ENCODE results near the gene KANK3.
"Not testable (repeated sequence)": the region's sequence is repeated elsewhere in the genome, so short reads cannot be mapped to it uniquely, and the experiment has no call there.

Gene KANK3

GRCh38 chr19:8342316-8342683, 762 bp downstream of the KANK3 start:
- Histone ChIP-seq H3F3A (ENCODE audit: low read depth) (no peaks in the 10 kb centered on the region), H3K4me1 (ENCODE audit: insufficient read depth, low read length, poor library complexity, severe bottlenecking) (peaks cover 4% of the 10 kb centered on the region), H3K9me3 (ENCODE audit: insufficient read depth, low read depth, low read length) (no peaks in the 10 kb centered on the region), H3K9ac (ENCODE audit: low read depth, low read length, poor library complexity, severe bottlenecking) (no peak overlapping the region), H4K20me1 (ENCODE audit: insufficient read depth, low read length, poor library complexity, severe bottlenecking) (no peaks in the 10 kb centered on the region), H3K4me3 (ENCODE audit: low read length, poor library complexity, severe bottlenecking) (no peak overlapping the region), H3K27me3 (ENCODE audit: insufficient read depth, low read length, poor library complexity, severe bottlenecking) (no peaks in the 10 kb centered on the region), H3K79me2 (ENCODE audit: insufficient read depth, low read length) (no peaks in the 10 kb centered on the region), H3K4me2 (ENCODE audit: low read depth, low read length, poor library complexity, severe bottlenecking) (no peak overlapping the region), H3K9me2 (replicated peaks; ENCODE audit: low read depth, low read length) (no peaks in the 10 kb centered on the region), H3K36me3 (ENCODE audit: insufficient read depth, low read length) (no peaks in the 10 kb centered on the region), H2AFZ (ENCODE audit: low read length) (no peak overlapping the region)
- TF ChIP-seq EZH2phosphoT487 (IDR thresholded peaks at IDR 0.05; ENCODE audit: borderline replicate concordance), result no peak

GRCh38 chr19:8341504-8341903, 1.6 kb downstream of the KANK3 start:
- not testable (repeated sequence) for H3K9me3 ChIP-seq (ENCODE audit: insufficient read depth, low read depth, low read length); H2AFZ ChIP-seq (ENCODE audit: low read length); H3F3A ChIP-seq (ENCODE audit: low read depth); H3K4me2 ChIP-seq (ENCODE audit: low read depth, low read length, poor library complexity, severe bottlenecking); H3K4me1 ChIP-seq (ENCODE audit: insufficient read depth, low read length, poor library complexity, severe bottlenecking); H3K9me2 ChIP-seq (replicated peaks; ENCODE audit: low read depth, low read length); H4K20me1 ChIP-seq (ENCODE audit: insufficient read depth, low read length, poor library complexity, severe bottlenecking); H3K36me3 ChIP-seq (ENCODE audit: insufficient read depth, low read length); H3K4me3 ChIP-seq (ENCODE audit: low read length, poor library complexity, severe bottlenecking); H3K27me3 ChIP-seq (ENCODE audit: insufficient read depth, low read length, poor library complexity, severe bottlenecking); H3K79me2 ChIP-seq (ENCODE audit: insufficient read depth, low read length); H3K9ac ChIP-seq (ENCODE audit: low read depth, low read length, poor library complexity, severe bottlenecking)

- H2AFZ ChIP-seq (ENCODE audit: low read length), result no peak overlapping the region
- no peak overlapping the region for H3K9ac ChIP-seq (ENCODE audit: low read depth, low read length, poor library complexity, severe bottlenecking)
- H4K20me1 ChIP-seq (ENCODE audit: insufficient read depth, low read length, poor library complexity, severe bottlenecking), result no peaks in the 10 kb centered on the region
- no peaks in the 10 kb centered on the region for H3K36me3 ChIP-seq (ENCODE audit: insufficient read depth, low read length)
- no peak overlapping the region for H3K4me3 ChIP-seq (ENCODE audit: low read length, poor library complexity, severe bottlenecking)
- H3K9me2 ChIP-seq (replicated peaks; ENCODE audit: low read depth, low read length), result no peaks in the 10 kb centered on the region
- no peaks in the 10 kb centered on the region for H3F3A ChIP-seq (ENCODE audit: low read depth)
- H3K4me2 ChIP-seq (ENCODE audit: low read depth, low read length, poor library complexity, severe bottlenecking), result no peak overlapping the region
- TF ChIP-seq CTCF (conservative IDR thresholded peaks at IDR 0.05; ENCODE audit: low read length), result no peak
- TF ChIP-seq EZH2phosphoT487 (IDR thresholded peaks at IDR 0.05; ENCODE audit: borderline replicate concordance), result no peak
- H3K9me3 ChIP-seq (ENCODE audit: insufficient read depth, low read depth, low read length), result no peaks in the 10 kb centered on the region
- H3K4me1 ChIP-seq (ENCODE audit: insufficient read depth, low read length, poor library complexity, severe bottlenecking), result peaks cover 4% of the 10 kb centered on the region
- no peaks in the 10 kb centered on the region for H3K79me2 ChIP-seq (ENCODE audit: insufficient read depth, low read length)
- no peaks in the 10 kb centered on the region for H3K27me3 ChIP-seq (ENCODE audit: insufficient read depth, low read length, poor library complexity, severe bottlenecking)
Observed at GRCh38 chr19:8340341-8341096, 2.5 kb downstream of the KANK3 start.

GRCh38 chr19:8338835-8339234, 4.2 kb downstream of the KANK3 start:
- no peaks in the 10 kb centered on the region for H4K20me1 ChIP-seq (ENCODE audit: insufficient read depth, low read length, poor library complexity, severe bottlenecking)
- no peaks in the 10 kb centered on the region for H3K79me2 ChIP-seq (ENCODE audit: insufficient read depth, low read length)

More at GRCh38 chr19:8338835-8339234, 4.2 kb downstream of the KANK3 start:
- Histone ChIP-seq H3K9me3 (ENCODE audit: insufficient read depth, low read depth, low read length) (no peaks in the 10 kb centered on the region), H3K27me3 (ENCODE audit: insufficient read depth, low read length, poor library complexity, severe bottlenecking) (no peaks in the 10 kb centered on the region), H3K9me2 (replicated peaks; ENCODE audit: low read depth, low read length) (no peaks in the 10 kb centered on the region), H3K4me3 (ENCODE audit: low read length, poor library complexity, severe bottlenecking) (no peak overlapping the region), H3K9ac (ENCODE audit: low read depth, low read length, poor library complexity, severe bottlenecking) (no peak overlapping the region), H3F3A (ENCODE audit: low read depth) (no peaks in the 10 kb centered on the region), H3K36me3 (ENCODE audit: insufficient read depth, low read length) (no peaks in the 10 kb centered on the region), H3K4me1 (ENCODE audit: insufficient read depth, low read length, poor library complexity, severe bottlenecking) (peaks cover 4% of the 10 kb centered on the region), H2AFZ (ENCODE audit: low read length) (no peak overlapping the region), H3K4me2 (ENCODE audit: low read depth, low read length, poor library complexity, severe bottlenecking) (no peak overlapping the region)
- TF ChIP-seq CTCF (conservative IDR thresholded peaks at IDR 0.05; ENCODE audit: low read length), result no peak
- TF ChIP-seq EZH2phosphoT487 (IDR thresholded peaks at IDR 0.05; ENCODE audit: borderline replicate concordance), result no peak

Measured in Loucy (cell line).